Common myeloid progenitor, CD34-positive (primary cell): ENCODE data around the gene ASPG.

Source experiments
- CTCF ChIA-PET: fragments of 350-600 bp; sonication (Branson Sonifier 250); formaldehyde crosslinking; loops from one replicate; lab custom pipeline; 2021; ENCODE audit warnings: antibody characterized with exemption; lab: Charles Lee
- POLR2A ChIA-PET: fragments of 350-600 bp; sonication (Branson Sonifier 250); formaldehyde crosslinking; loops from one replicate; lab custom pipeline; 2021; ENCODE audit warnings: antibody characterized with exemption; lab: Charles Lee
- DNase-seq, 3 donors: peaks; one replicate each; pipeline versions ENCODE4 v3.0.0 to v3.0.0-alpha.2; 2013
- H3K27ac ChIP-seq, 2 experiments: 1 replicate in 1 of 2; 2 replicates in 1 of 2; pipeline ENCODE4 v1.7.0; 2013; ENCODE audit warnings: inconsistent platforms in 2 of 2, low read length in 2 of 2, mild to moderate bottlenecking in 2 of 2, low read depth in 1 of 2, moderate library complexity in 1 of 2; ENCODE audit not compliant: severe bottlenecking in 2 of 2, insufficient read depth in 1 of 2, poor library complexity in 1 of 2
- H3K27me3 ChIP-seq, 5 experiments: replicated peaks in 2 of 5; 1 replicate in 3 of 5; 2 replicates in 2 of 5; pipeline versions ENCODE4 v1.6.1 to v1.7.0; 2013; ENCODE audit warnings: low read length in 4 of 5, mild to moderate bottlenecking in 2 of 5, moderate library complexity in 2 of 5, inconsistent platforms in 1 of 5; ENCODE audit not compliant: insufficient read depth in 5 of 5, control insufficient read depth in 4 of 5
- H3K36me3 ChIP-seq, 4 experiments: 1 replicate in 2 of 4; 2 replicates in 2 of 4; pipeline versions ENCODE4 v1.6.1 to v1.7.0; 2013; ENCODE audit warnings: low read length in 3 of 4, control low read depth in 1 of 4, mild to moderate bottlenecking in 1 of 4; ENCODE audit not compliant: control insufficient read depth in 4 of 4, insufficient read depth in 4 of 4
- H3K4me1 ChIP-seq, 4 experiments: 1 replicate in 3 of 4; 2 replicates in 1 of 4; pipeline versions ENCODE4 v1.6.1 to v1.7.1; 2013; ENCODE audit warnings: low read length in 3 of 4, mild to moderate bottlenecking in 3 of 4, control low read depth in 1 of 4, inconsistent platforms in 1 of 4, moderate library complexity in 1 of 4; ENCODE audit not compliant: control insufficient read depth in 4 of 4, insufficient read depth in 4 of 4; ENCODE audit errors: control extremely low read depth in 1 of 4
- H3K4me3 ChIP-seq, 7 experiments: 1 replicate in 4 of 7; 2 replicates in 3 of 7; pipeline versions ENCODE4 v1.5.1 to v1.7.0; 2013; ENCODE audit warnings: mild to moderate bottlenecking in 7 of 7, low read length in 6 of 7, moderate library complexity in 6 of 7, inconsistent platforms in 2 of 7, low read depth in 2 of 7, control low read depth in 1 of 7; ENCODE audit not compliant: insufficient read depth in 4 of 7, control insufficient read depth in 1 of 7; ENCODE audit errors: extremely low read depth in 1 of 7
- H3K9me3 ChIP-seq, 5 experiments: 1 replicate in 4 of 5; 2 replicates in 1 of 5; pipeline versions ENCODE4 v1.6.1 to v1.7.1; 2013; ENCODE audit warnings: low read length in 4 of 5, mild to moderate bottlenecking in 2 of 5, inconsistent platforms in 1 of 5, low read depth in 1 of 5, moderate library complexity in 1 of 5; ENCODE audit not compliant: control insufficient read depth in 4 of 5, insufficient read depth in 2 of 5; ENCODE audit errors: control extremely low read depth in 1 of 5
- WGBS: methylation state at CpG from one replicate; pipeline ENCODE4 v1.1.5; 2013; ENCODE audit not compliant: insufficient coverage; 5-methylcytosine and 5-hydroxymethylcytosine counted together

ASPG gene

GRCh38 chr14:104119119-104119487 lies 33.6 kb downstream of the ASPG start:
- Histone ChIP-seq H3K27ac (no peak overlapping the region), H3K4me1 (peaks cover 0 to 18% (median 8%) of the 10 kb centered on the region in 4 experiments), H3K9me3 (peaks cover 0 to 14% (median 0%) of the 10 kb centered on the region in 5 experiments), H3K36me3 (no peaks in the 10 kb centered on the region), H3K4me3 (no peak overlapping the region), H3K27me3 (peaks cover 0 to 82% (median 29%) of the 10 kb centered on the region in 5 experiments)
- 40% methylated on average over 1 of the region's 3 CpGs for WGBS
- ChIA-PET POLR2A (no interaction called here), CTCF (interaction anchor here (0.7 to 1.4 kb wide), 3 partner anchors 13 to 445 kb away, joined by 3 to 5 read pairs (median 3); no protein-coding TSS in a partner anchor)
- DNase-seq: no peak

GRCh38 chr14:104119488-104120251 lies 34.2 kb downstream of the ASPG start:
- Histone ChIP-seq H3K4me1 (peaks cover 0 to 18% (median 8%) of the 10 kb centered on the region in 4 experiments), H3K27ac (no peak overlapping the region), H3K4me3 (no peak overlapping the region), H3K9me3 (peaks cover 0 to 18% (median 3%) of the 10 kb centered on the region in 5 experiments), H3K27me3 (peaks cover 0 to 77% (median 29%) of the 10 kb centered on the region in 5 experiments), H3K36me3 (no peaks in the 10 kb centered on the region)
- ChIA-PET CTCF (interaction anchor here (0.7 to 1.4 kb wide), 5 partner anchors 11 to 444 kb away, joined by 3 to 5 read pairs (median 3); no protein-coding TSS in a partner anchor), POLR2A (no interaction called here)
- DNase-seq: peak in 2 of 3 donors; percentile 30 to 34
- 74% methylated on average over 18 of the region's 18 CpGs for WGBS

- ChIA-PET CTCF (interaction anchor here (1.3 to 1.4 kb wide), 4 partner anchors 10 to 444 kb away, joined by 3 to 5 read pairs (median 4); no protein-coding TSS in a partner anchor), POLR2A (no interaction called here)
- WGBS: 92% methylated on average over 5 of the region's 5 CpGs
- no peak for DNase-seq
- Histone ChIP-seq H3K27ac (no peak overlapping the region), H3K4me3 (no peak overlapping the region), H3K9me3 (peaks cover 0 to 22% (median 5%) of the 10 kb centered on the region in 5 experiments), H3K36me3 (no peaks in the 10 kb centered on the region), H3K4me1 (peaks cover 0 to 18% (median 8%) of the 10 kb centered on the region in 4 experiments), H3K27me3 (peaks cover 0 to 71% (median 23%) of the 10 kb centered on the region in 5 experiments)
Observed at GRCh38 chr14:104120281-104120741, 34.8 kb downstream of the ASPG start.

- no peak overlapping the region for H3K27ac ChIP-seq
- ChIA-PET POLR2A (interaction anchor here (0.6 kb wide), 1 partner anchor 234 kb away, joined by 3 read pairs; no protein-coding TSS in a partner anchor), CTCF (interaction anchor here (1.3 kb wide), 1 partner anchor 27 kb away, joined by 3 read pairs; no protein-coding TSS in a partner anchor)
- H3K36me3 ChIP-seq: no peaks in the 10 kb centered on the region
- 88% methylated on average over 4 of the region's 5 CpGs for WGBS
- H3K27me3 ChIP-seq: peaks cover 0 to 63% (median 18%) of the 10 kb centered on the region in 5 experiments
- no peak overlapping the region for H3K4me3 ChIP-seq
- peaks cover 0 to 22% (median 6%) of the 10 kb centered on the region in 5 experiments for H3K9me3 ChIP-seq
- peaks cover 0 to 15% (median 7%) of the 10 kb centered on the region in 4 experiments for H3K4me1 ChIP-seq
- DNase-seq: no peak
Observed at GRCh38 chr14:104121142-104121541, 35.6 kb downstream of the ASPG start.

GRCh38 chr14:104123879-104124278 lies 38.4 kb downstream of the ASPG start:
- CTCF ChIA-PET: no interaction called here
- POLR2A ChIA-PET: no interaction called here

GRCh38 chr14:104125011-104125410 lies 39.5 kb downstream of the ASPG start:
- DNase-seq: no peak
- Histone ChIP-seq H3K27me3 (peaks cover 0 to 28% (median 12%) of the 10 kb centered on the region in 5 experiments), H3K36me3 (no peaks in the 10 kb centered on the region), H3K4me3 (no peak overlapping the region), H3K27ac (no peak overlapping the region), H3K4me1 (no peaks in the 10 kb centered on the region), H3K9me3 (peaks cover 0 to 34% (median 10%) of the 10 kb centered on the region in 5 experiments)
- WGBS: 86% methylated on average over 2 of the region's 4 CpGs
- ChIA-PET POLR2A (no interaction called here), CTCF (no interaction called here)

More at GRCh38 chr14:104123879-104124278, 38.4 kb downstream of the ASPG start:
- DNase-seq: no peak
- Histone ChIP-seq H3K27me3 (peaks cover 0 to 39% (median 15%) of the 10 kb centered on the region in 5 experiments), H3K27ac (no peak overlapping the region), H3K9me3 (peaks cover 0 to 23% (median 7%) of the 10 kb centered on the region in 5 experiments), H3K4me3 (no peak overlapping the region), H3K4me1 (no peaks in the 10 kb centered on the region), H3K36me3 (no peaks in the 10 kb centered on the region)
- no CpG with 5 or more reads among the region's 1 CpG for WGBS
